Measurements from ENCODE around the gene FAM163B. TPM values are rescaled to one million over a fixed set of nuclear protein-coding genes. Genes with fewer than 3 reads are reported as not detected.
A peak's percentile ranks its signal among the peaks of the same experiment; 100 is the strongest.

The FAM163B gene
- total and polyA plus RNA-seq, 2 donors (not counting 3 experiments of a cell fraction or from before 2014, with no cell fraction given), result not detected

GRCh38 chr9:133589454-133590227 lies 19.5 kb downstream of the FAM163B start:
- POLR2A ChIA-PET, result no interaction called here
- H3K27ac ChIP-seq (ENCODE audit: insufficient read depth, low read depth, low read length), result no peak overlapping the region

DNA sequence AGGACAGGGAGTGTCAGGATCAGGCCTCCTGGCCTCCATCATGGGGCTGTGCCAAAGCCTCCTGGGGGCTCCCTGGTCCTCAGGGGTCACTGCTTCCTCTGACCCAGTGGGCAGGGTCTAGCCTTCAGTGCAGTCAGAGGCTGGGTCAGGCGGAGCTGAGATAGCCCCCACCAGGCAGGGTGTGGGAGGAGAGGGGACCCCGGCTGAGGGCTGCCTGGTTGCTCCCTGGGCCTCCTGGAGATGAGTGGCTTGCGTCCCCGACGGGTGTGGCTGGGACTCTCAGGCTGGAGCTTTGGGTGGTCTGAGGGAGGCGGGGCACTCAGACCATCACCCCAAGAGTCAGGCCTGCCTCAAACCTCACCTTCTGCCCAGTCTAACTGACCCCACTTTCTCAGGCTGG lies 21.7 kb downstream of the FAM163B start:
- no peaks in the 10 kb centered on the region for H3K79me2 ChIP-seq (ENCODE audit: control insufficient read depth, insufficient read depth, low read length)
- H3K36me3 ChIP-seq (ENCODE audit: control insufficient read depth in 2 of 2, extremely low read depth in 1 of 2, insufficient read depth in 2 of 2, low read length in 2 of 2), result no peaks in the 10 kb centered on the region
- H3K27me3 ChIP-seq (ENCODE audit: control insufficient read depth in 2 of 2, insufficient read depth in 2 of 2, low read length in 2 of 2), result peaks cover 2 to 4% of the 10 kb centered on the region in 2 experiments
- no peaks in the 10 kb centered on the region for H3K4me1 ChIP-seq (ENCODE audit: control insufficient read depth, extremely low read depth, insufficient read depth, low read length)
- TF ChIP-seq, protein P1, sequence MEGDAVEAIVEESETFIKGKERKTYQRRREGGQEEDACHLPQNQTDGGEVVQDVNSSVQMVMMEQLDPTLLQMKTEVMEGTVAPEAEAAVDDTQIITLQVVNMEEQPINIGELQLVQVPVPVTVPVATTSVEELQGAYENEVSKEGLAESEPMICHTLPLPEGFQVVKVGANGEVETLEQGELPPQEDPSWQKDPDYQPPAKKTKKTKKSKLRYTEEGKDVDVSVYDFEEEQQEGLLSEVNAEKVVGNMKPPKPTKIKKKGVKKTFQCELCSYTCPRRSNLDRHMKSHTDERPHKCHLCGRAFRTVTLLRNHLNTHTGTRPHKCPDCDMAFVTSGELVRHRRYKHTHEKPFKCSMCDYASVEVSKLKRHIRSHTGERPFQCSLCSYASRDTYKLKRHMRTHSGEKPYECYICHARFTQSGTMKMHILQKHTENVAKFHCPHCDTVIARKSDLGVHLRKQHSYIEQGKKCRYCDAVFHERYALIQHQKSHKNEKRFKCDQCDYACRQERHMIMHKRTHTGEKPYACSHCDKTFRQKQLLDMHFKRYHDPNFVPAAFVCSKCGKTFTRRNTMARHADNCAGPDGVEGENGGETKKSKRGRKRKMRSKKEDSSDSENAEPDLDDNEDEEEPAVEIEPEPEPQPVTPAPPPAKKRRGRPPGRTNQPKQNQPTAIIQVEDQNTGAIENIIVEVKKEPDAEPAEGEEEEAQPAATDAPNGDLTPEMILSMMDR (IDR thresholded peaks at IDR 0.05; ENCODE audit: extremely low read depth in 1 of 2, insufficient read depth in 1 of 2, low read depth in 1 of 2, low read length in 2 of 2), result no peak
- TF ChIP-seq FOS (IDR thresholded peaks at IDR 0.05; ENCODE audit: borderline replicate concordance, insufficient read depth, low read length) (no peak), EZH2 (IDR thresholded peaks at IDR 0.05; ENCODE audit: borderline replicate concordance, low read depth, low read length, severe bottlenecking) (no peak), POLR2AphosphoS5 (IDR thresholded peaks at IDR 0.05; ENCODE audit: insufficient read depth, low read depth, low read length) (no peak), POLR2A (IDR thresholded peaks at IDR 0.05; ENCODE audit: low read depth, low read length) (no peak), JUN (IDR thresholded peaks at IDR 0.05; ENCODE audit: borderline replicate concordance, insufficient read depth, insufficient read length, low read depth) (no peak), GATA2 (IDR thresholded peaks at IDR 0.05; ENCODE audit: insufficient read depth, insufficient read length, low read depth, low read length) (no peak)
- TF ChIP-seq, protein P2, sequence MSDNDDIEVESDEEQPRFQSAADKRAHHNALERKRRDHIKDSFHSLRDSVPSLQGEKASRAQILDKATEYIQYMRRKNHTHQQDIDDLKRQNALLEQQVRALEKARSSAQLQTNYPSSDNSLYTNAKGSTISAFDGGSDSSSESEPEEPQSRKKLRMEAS (IDR thresholded peaks at IDR 0.05; ENCODE audit: insufficient read depth, insufficient read length), result no peak
- H2AFZ ChIP-seq (ENCODE audit: low read depth, low read length), result no peak overlapping the region
- no peak overlapping the region for H3K9ac ChIP-seq (replicated peaks; ENCODE audit: extremely low read depth, insufficient read depth, low read length)
- no peaks in the 10 kb centered on the region for H4K20me1 ChIP-seq (replicated peaks; ENCODE audit: control insufficient read depth, extremely low read depth, insufficient read depth, low read length)
- CTCF ChIA-PET, result no interaction called here
- intact Hi-C loops (cut with micrococcal nuclease) (no loop called here), dilution Hi-C loops (cut with MboI; ENCODE audit: extremely low pct_ligation_motif_present, low sequenced_read_pairs) (no loop called here)
- no peaks in the 10 kb centered on the region for H3K9me3 ChIP-seq (replicated peaks; ENCODE audit: control insufficient read depth, insufficient read depth, low read length)
- POLR2A ChIA-PET, result no interaction called here
- no peak overlapping the region for H3K4me2 ChIP-seq (ENCODE audit: insufficient read depth, low read length)
- no TSS peak for BruUV-seq (replicated peaks)
- FAIRE-seq (no peak), DNase-seq (ENCODE audit: low read depth, low spot score) (no peak)
- no peak overlapping the region for H3K27ac ChIP-seq (ENCODE audit: insufficient read depth, low read depth, low read length)
- no peak overlapping the region for H3K4me3 ChIP-seq (replicated peaks in 1 of 3; ENCODE audit: insufficient read depth in 1 of 3, low read depth in 1 of 3, low read length in 3 of 3)
- H3K9me1 ChIP-seq (replicated peaks; ENCODE audit: control insufficient read depth, extremely low read depth, insufficient read depth, low read length), result no peaks in the 10 kb centered on the region

More at GRCh38 chr9:133589454-133590227, 19.5 kb downstream of the FAM163B start:
- Histone ChIP-seq H3K4me3 (replicated peaks in 1 of 3; ENCODE audit: insufficient read depth in 1 of 3, low read depth in 1 of 3, low read length in 3 of 3) (no peak overlapping the region), H3K4me1 (ENCODE audit: control insufficient read depth, extremely low read depth, insufficient read depth, low read length) (no peaks in the 10 kb centered on the region), H3K27me3 (ENCODE audit: control insufficient read depth in 2 of 2, insufficient read depth in 2 of 2, low read length in 2 of 2) (peaks cover 2% of the 10 kb centered on the region in 2 experiments), H2AFZ (ENCODE audit: low read depth, low read length) (no peak overlapping the region), H3K79me2 (ENCODE audit: control insufficient read depth, insufficient read depth, low read length) (no peaks in the 10 kb centered on the region), H3K36me3 (ENCODE audit: control insufficient read depth in 2 of 2, extremely low read depth in 1 of 2, insufficient read depth in 2 of 2, low read length in 2 of 2) (no peaks in the 10 kb centered on the region), H3K4me2 (ENCODE audit: insufficient read depth, low read length) (no peak overlapping the region), H3K9ac (replicated peaks; ENCODE audit: extremely low read depth, insufficient read depth, low read length) (no peak overlapping the region), H4K20me1 (replicated peaks; ENCODE audit: control insufficient read depth, extremely low read depth, insufficient read depth, low read length) (no peaks in the 10 kb centered on the region), H3K9me3 (replicated peaks; ENCODE audit: control insufficient read depth, insufficient read depth, low read length) (no peaks in the 10 kb centered on the region), H3K9me1 (replicated peaks; ENCODE audit: control insufficient read depth, extremely low read depth, insufficient read depth, low read length) (no peaks in the 10 kb centered on the region)
- DNase-seq (ENCODE audit: low read depth, low spot score), result no peak
- FAIRE-seq, result no peak
- dilution Hi-C loops (cut with MboI; ENCODE audit: extremely low pct_ligation_motif_present, low sequenced_read_pairs), result no loop called here
- CTCF ChIA-PET, result interaction anchor here (1.2 kb wide), 1 partner anchor 153 kb away, joined by 3 read pairs; no protein-coding TSS in a partner anchor
- no peak for TF ChIP-seq JUN (IDR thresholded peaks at IDR 0.05; ENCODE audit: borderline replicate concordance, insufficient read depth, insufficient read length, low read depth)
- TF ChIP-seq, protein P1 (IDR thresholded peaks at IDR 0.05; ENCODE audit: extremely low read depth in 1 of 2, insufficient read depth in 1 of 2, low read depth in 1 of 2, low read length in 2 of 2), result peak; percentile 26 to 31
- intact Hi-C loops (cut with micrococcal nuclease), result no loop called here
- BruUV-seq (replicated peaks), result no TSS peak

All from endothelial cell of umbilical vein (primary cell).